ENCODE data around the gene UNK.

The UNK gene

GRCh38 chr17:75784473-75785015, at the start of gene UNK:
Gene UNK (plus strand): TSS chr17:75784806. CDS start chr17:75784881, 75 bp downstream.
- peak; percentile 86 to 92 for DNase-seq (ENCODE audit: low read depth in 2 of 2)

GRCh38 chr17:75736173-75736835, 48.3 kb upstream of the UNK start:
- no peak for DNase-seq (ENCODE audit: low read depth in 2 of 2)

- DNase-seq (ENCODE audit: low read depth in 2 of 2) = no peak
These were observed 47.3 kb upstream of the UNK start for GRCh38 chr17:75737133-75737962.

- no peak for DNase-seq (ENCODE audit: low read depth in 2 of 2)
These were observed 46.3 kb upstream of the UNK start for GRCh38 chr17:75738218-75738802.

- DNase-seq (ENCODE audit: low read depth in 2 of 2) = no peak
These were observed 45.4 kb upstream of the UNK start for GRCh38 chr17:75739174-75739573.

- DNase-seq (ENCODE audit: low read depth in 2 of 2) = no peak
These were observed 44.8 kb upstream of the UNK start for GRCh38 chr17:75739801-75740200.

- DNase-seq (ENCODE audit: low read depth in 2 of 2) = no peak
These were observed 44.4 kb upstream of the UNK start for GRCh38 chr17:75740215-75740614.

GRCh38 chr17:75740631-75741077, 44.0 kb upstream of the UNK start:
- DNase-seq (ENCODE audit: low read depth in 2 of 2) = no peak

- no peak for DNase-seq (ENCODE audit: low read depth in 2 of 2)
These were observed 42.3 kb upstream of the UNK start for GRCh38 chr17:75742337-75742736.

- no peak for DNase-seq (ENCODE audit: low read depth in 2 of 2)
These were observed 40.9 kb upstream of the UNK start for GRCh38 chr17:75743625-75744206.

- no peak for DNase-seq (ENCODE audit: low read depth in 2 of 2)
These were observed 35.9 kb upstream of the UNK start for GRCh38 chr17:75748706-75749105.

- peak; percentile 83 to 95 for DNase-seq (ENCODE audit: low read depth in 2 of 2)
These were observed 34.8 kb upstream of the UNK start for GRCh38 chr17:75749545-75750389.

GRCh38 chr17:75750661-75751423, 33.8 kb upstream of the UNK start:
- no peak for DNase-seq (ENCODE audit: low read depth in 2 of 2)

- DNase-seq (ENCODE audit: low read depth in 2 of 2) = no peak
These were observed 32.8 kb upstream of the UNK start for GRCh38 chr17:75751676-75752404.

- DNase-seq (ENCODE audit: low read depth in 2 of 2) = no peak
These were observed 32.2 kb upstream of the UNK start for GRCh38 chr17:75752405-75752709.

- no peak for DNase-seq (ENCODE audit: low read depth in 2 of 2)
These were observed 31.6 kb upstream of the UNK start for GRCh38 chr17:75752802-75753513.

GRCh38 chr17:75753514-75754377, 30.9 kb upstream of the UNK start:
- DNase-seq (ENCODE audit: low read depth in 2 of 2) = peak; percentile 51 to 67
